GM12892 (cell line): ENCODE data around the gene CRISPLD2.
"Not testable (repeated sequence)": the region's sequence is repeated elsewhere in the genome, so short reads cannot be mapped to it uniquely, and the experiment has no call there.

ENCODE experiments used
- DNase-seq: peaks from one replicate; pipeline ENCODE4 v3.0.0; 2011; ENCODE audit not compliant: insufficient read length
- FAIRE-seq: peaks from 2 replicates; lab custom pipeline; 2011; peaks lifted over from hg19 to GRCh38; lab: Jason Lieb, UNC
- POLR2A ChIP-seq: IDR thresholded peaks from 2 replicates; pipeline ENCODE4 v1.6.1; 2011; ENCODE audit warnings: low read depth, low read length, control low read depth
- POLR2AphosphoS5 ChIP-seq: IDR thresholded peaks from 2 replicates; pipeline ENCODE4 v1.6.1; 2011; ENCODE audit warnings: low read depth, low read length, control low read depth
- TAF1 ChIP-seq: IDR thresholded peaks from 2 replicates; pipeline ENCODE4 v1.6.1; 2011; ENCODE audit warnings: low read depth, mild to moderate bottlenecking, control low read depth, low read length, borderline replicate concordance

Gene CRISPLD2

DNA sequence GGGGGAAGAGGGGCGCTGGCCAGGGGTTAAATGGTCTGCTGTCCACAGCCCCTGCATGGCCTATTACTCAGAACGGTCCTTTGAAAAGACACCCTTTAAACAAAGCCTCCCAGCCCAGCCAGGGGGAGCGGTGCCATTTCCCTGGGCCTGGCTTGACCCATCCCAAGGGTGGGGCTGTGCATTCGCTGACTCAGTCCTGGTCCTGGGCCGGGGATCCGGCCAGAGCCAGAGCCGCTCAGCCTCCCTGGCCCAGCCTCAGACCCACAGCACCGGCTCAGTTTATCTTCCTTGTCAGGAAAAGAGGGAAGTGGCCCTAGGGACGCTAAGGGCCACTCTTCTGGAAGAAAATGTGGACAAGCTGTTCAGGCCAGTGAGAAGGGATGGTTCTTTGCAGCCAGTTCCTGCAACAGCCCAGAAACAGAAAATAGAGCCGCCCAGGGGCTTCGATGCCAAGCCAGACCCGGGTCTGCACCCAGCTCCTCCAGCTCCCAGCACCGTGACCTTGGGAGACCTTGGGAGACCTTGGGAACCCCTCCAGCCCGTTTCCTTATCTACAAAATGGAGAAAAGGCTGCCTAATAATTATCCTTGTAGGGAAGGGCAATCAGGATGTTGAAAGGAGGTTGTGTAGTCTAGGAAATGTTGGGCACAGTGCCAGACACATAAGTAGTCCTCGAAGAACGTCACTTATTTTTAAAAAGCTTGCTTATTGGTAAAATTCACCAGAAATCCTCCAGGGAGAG, 109.1 kb downstream of the CRISPLD2 start:
- TF ChIP-seq POLR2AphosphoS5 (no peak), POLR2A (no peak), TAF1 (no peak)
- DNase-seq: no peak
- FAIRE-seq: no peak

DNA sequence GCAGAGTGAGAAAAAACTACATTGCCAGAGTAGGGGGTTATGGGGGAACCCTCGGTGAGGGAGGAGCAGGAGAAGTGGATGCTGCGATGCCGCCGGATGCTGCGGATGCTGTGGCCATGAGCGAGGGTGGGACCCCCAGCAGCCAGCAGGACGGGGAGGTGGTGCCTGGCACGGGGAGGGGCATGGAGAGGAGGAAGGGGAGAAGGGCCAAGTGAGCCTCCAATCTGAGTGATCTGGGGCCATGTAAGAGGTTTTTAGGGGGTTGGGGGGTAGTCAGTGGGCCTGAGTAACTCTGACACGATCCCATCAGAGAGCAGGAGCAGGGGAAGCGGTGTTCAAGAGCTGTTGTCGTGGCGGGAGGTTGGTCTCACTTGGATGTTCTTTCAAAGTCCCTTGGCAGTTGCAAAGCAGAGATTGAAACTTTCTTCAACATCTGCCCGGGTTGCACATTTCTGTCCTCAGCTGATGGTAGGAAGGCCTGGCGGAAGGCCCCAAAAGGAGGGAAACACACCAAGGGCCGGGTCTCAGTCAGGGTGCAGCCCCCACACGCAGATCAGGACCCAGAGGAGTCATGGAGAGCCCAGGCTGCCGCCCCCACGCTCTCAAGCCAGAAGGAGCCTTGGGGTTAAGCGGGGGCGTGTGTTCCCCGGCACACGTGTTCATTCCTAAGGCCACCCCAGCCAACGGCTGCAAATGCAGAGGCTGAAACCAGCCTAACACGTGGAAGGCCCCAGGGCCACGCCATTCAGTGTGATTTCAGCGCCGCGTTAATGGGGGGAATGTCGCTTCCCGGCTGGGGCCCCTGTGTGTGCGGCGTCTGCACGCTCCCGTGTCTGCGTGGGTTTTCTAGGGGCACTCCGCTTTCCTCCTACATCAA, 109.9 kb downstream of the CRISPLD2 start:
- no peak for TF ChIP-seq POLR2AphosphoS5
- no peak for TF ChIP-seq TAF1
- TF ChIP-seq POLR2A: no peak
- FAIRE-seq (no peak), DNase-seq (no peak)

DNA sequence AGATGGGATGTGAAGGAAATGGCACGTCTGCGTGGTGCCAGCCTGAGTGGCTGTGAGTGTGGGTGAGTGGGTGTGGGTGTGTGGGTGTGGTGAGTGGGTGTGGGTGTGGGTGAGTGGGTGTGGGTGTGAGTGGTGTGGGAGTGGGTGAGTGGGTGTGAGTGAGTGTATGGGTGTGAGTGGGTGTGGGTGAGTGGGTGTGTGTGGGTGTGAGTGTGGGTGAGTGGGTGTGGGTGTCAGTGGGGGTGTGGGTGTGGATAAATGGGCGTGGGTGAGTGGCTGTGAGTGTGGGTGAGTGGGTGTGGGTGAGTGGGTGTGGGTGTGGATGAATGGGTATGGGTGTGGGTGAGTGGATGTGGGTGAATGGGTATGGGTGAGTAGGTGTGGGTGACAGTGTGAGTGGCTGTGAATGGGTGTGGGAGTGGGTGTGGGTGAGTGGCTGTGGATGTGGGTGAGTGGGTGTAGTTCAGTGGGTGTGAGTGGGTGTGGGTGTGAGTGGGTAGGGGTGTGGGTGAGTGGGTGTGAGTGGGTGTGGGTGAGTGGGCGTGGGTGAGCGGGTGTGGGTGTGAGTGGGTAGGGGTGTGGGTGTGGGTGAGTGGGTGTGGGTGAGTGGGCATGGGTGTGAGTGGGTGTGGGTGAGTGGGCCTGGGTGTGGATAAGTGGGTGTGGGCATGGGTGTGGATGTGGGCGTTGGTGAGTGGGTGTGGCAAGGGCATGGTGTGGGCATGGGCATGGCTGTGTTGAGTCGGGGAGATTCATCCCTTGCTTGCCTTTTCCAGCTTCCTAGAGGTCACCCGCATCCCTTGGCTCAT, 110.7 kb downstream of the CRISPLD2 start:
- TF ChIP-seq POLR2AphosphoS5: no peak
- TF ChIP-seq POLR2A: no peak
- no peak for TF ChIP-seq TAF1
- DNase-seq: no peak
- no peak for FAIRE-seq

DNA sequence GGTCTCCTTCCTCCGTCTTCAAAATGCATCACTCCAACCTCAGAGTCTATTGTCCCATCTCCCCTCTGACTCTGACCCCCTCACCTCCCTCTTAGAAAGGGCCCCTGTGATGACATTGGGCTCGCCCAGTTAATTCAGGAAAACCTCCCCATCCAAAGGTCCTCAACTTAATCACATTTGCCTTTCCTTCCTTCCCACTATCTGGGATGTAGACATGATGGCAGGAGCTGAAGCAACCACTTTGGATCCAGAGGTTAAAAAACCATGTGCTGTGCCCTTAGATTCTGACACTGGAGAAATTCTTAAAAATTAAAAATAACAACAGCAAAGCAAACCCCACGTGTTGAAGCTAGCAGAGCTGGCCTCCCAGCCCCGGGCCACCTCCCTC, 111.3 kb downstream of the CRISPLD2 start:
- no peak for DNase-seq
- no peak for TF ChIP-seq TAF1
- no peak for TF ChIP-seq POLR2AphosphoS5
- TF ChIP-seq POLR2A: no peak
- FAIRE-seq: no peak

DNA sequence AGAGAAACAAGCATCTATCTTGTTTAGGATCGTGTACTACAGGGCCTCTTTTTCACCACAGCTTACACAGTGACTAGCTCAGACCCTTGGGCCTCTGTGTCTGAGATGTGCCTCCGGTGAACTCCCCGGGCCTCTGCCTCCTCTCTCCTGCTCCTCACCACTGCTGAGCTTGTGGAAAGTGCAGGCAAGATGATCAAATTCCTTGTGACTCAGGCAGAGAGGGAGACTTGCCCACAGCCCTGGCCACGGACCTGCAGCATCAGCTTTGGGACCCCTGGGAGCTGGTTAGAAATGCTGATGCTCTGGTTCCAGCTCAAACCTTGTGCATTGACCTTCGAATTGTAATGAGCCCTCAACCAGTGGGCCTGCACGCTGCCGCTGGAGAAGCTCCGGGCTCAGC, 111.7 kb downstream of the CRISPLD2 start:
- FAIRE-seq (no peak), DNase-seq (no peak)
- TF ChIP-seq POLR2A (no peak), POLR2AphosphoS5 (no peak), TAF1 (no peak)

DNA sequence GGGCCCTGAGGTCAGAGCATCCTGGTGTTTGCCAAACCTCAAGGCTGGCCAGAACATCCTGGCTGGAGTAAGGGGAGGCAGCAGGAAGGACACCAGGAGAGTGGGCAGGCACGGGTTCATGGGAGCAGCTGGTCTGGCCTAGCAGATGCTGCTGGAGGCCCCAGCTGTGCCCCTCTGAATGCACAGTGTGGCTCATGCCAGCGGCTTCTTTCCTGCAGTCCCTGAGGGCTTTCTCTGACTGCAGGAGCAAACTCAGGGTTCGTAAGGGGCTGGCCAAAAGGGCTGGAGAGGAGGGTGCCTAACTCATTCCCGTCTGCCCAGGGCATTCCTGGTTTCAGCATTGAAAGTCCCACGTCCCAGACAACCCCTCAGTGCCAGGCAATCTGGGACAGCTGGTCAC, 112.9 kb downstream of the CRISPLD2 start:
- no peak for FAIRE-seq
- no peak for TF ChIP-seq POLR2AphosphoS5
- no peak for TF ChIP-seq TAF1
- TF ChIP-seq POLR2A: no peak
- no peak for DNase-seq

DNA sequence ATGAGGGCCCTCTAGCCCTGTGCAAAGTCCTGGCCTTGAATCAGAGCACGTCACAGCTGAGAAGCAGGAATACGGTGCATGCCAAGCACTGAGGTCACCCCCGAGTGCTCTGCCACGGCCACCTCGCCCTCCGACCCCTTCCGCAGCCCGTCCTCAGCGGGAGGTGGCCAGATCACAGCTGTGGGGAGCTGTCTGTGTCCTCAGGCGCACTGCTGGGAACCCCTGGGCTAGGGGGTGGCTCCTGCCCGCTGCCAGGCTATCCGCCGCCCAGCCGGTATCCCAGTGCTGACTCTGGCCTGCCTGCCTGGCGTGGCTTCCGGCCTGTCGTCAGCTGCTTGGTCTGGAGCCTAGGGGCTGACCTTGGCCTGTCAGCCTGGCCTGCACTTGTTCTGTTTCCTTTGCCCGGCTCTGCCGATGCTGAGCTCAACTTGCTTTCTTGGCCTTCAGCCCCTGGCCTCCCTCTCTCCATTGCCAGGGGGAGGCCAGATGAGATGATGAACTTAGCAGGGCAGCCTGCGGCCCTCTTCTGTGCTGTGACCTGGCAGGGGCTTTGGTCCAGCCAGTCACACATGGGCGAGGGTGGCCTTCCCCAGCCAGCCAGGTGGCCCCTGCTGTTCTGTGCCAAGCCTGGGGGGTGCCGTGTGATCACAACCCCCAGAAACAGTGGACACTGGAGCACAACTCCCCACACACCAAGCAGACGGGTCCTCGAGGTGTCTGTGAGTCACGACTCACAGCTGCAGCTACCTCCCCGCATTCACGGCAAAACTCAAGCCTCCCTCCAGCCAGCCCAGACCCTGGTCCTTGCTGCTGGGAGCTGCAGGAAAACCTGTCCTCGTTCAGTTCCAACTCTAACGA, 114.2 kb downstream of the CRISPLD2 start:
- no peak for TF ChIP-seq TAF1
- no peak for TF ChIP-seq POLR2AphosphoS5
- no peak for TF ChIP-seq POLR2A
- DNase-seq (no peak), FAIRE-seq (no peak)

DNA sequence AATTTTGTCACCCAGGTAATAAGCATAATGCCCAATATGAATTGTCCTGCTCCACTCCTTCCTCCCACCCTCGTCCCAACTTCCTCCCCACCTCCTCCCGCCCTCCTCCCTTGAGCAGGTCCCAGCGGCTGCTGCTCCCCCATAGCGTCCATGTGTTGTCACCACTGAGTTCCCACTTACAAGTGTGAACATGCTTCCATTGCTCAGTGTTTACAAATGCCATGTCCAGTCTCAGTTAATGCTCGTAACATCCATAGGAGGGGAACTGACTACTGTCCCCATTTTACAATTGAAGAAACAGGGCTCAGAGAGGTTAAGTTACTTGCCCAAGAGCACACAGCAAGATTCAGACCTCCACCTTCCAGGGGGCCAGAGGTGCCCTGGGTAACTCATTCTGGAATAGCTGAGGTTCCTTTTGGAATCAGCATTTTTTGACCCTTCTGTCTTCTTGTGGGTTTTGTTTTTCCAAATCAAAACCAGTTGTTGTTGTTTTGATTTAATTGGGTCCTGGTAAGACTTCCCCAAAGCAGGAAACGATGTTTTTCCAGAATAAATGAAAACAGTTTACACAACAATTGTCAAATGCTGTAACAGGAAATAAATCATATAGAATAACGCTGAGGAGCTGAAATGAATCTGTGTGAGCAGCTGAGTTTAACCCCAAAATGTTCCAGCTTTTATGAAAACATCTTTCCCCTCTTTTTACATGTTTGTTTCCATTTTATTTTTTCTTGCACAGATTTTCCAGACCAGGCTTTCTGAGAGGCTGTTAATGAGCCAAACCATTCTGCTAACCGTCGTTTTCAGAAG, 117.6 kb downstream of the CRISPLD2 start:
- FAIRE-seq: no peak
- TF ChIP-seq POLR2A (no peak), TAF1 (no peak), POLR2AphosphoS5 (no peak)

DNA sequence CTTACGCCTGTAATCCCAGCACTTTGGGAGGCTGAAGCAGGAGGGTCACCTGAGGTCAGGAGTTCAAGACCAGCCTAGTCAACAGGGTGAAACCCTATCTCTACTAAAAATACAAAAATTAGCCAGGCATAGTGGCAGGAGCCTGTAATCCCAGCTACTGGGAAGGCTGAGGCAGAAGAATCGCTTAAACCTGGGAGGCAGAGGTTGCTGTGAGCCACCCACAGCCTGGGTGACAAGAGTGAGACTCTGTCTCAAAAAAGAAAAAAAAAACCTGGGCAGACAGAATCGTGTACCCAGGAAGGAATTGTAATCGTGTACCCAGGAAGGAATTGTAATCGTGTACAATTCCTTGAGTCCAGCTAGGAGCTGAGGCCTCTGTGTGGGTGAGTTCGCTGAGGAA, 118.8 kb downstream of the CRISPLD2 start:
- DNase-seq, FAIRE-seq: not testable (repeated sequence)

More for the DNA sequence above, 117.6 kb downstream of the CRISPLD2 start:
- no peak for DNase-seq
